Measurements from ENCODE around the gene TRAF7.
A peak's percentile ranks its signal among the peaks of the same experiment; 100 is the strongest.
"Not testable (repeated sequence)": the region's sequence is repeated elsewhere in the genome, so short reads cannot be mapped to it uniquely, and the experiment has no call there.

Gene TRAF7

DNA sequence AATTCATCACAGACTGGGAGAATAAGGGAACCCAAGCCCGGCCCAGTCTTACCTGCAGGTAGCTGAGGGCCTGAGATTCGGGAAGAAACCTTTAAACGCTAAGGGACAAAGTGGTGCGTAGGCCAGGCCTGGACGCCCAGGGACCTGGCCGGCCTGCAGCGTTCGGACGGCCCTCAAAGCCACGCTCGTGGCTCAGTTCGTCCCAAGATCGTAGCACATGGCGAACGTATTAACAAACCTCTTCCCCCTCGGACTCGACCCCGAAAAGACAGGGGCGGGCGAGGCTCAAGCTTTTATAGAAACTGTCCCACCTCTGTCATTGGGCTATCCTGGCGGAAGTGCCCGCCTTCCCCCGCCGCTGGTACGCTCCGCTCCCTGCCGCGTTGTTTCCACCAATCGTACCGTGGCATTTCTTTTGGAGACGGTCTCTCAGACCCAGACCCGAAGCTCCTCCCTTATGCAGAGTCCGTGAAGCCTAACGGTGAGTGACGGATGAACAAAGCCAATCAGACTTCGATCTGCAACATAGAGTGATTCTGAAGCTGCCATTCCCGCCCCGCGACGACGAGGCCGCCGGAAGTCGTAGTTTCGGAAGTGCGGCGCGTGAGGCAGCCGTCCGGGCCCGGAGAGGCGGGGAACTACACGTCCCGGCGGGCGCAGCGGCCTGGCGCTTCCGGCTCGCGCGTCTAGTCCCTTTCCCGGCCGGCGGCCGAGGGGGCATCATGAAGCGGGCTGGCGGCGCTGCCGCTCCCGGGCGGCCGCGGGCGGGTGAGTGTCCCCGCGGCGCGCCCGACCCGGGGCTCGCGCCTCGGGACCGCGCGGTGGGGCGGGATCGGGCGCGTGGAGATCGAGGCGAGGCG lies at the start of gene TRAF7:
Gene TRAF7 (plus strand): TSS at position 692 of the 860 bp plus-strand sequence. CDS start 8,139 bp downstream, outside the sequence.
- peak; percentile 97 to 98 for DNase-seq (ENCODE audit: low read depth in 2 of 2)

GRCh38 chr16:2106211-2106610 lies 49.4 kb upstream of the TRAF7 start:
- not testable (repeated sequence) for DNase-seq (ENCODE audit: low read depth in 2 of 2)

DNA sequence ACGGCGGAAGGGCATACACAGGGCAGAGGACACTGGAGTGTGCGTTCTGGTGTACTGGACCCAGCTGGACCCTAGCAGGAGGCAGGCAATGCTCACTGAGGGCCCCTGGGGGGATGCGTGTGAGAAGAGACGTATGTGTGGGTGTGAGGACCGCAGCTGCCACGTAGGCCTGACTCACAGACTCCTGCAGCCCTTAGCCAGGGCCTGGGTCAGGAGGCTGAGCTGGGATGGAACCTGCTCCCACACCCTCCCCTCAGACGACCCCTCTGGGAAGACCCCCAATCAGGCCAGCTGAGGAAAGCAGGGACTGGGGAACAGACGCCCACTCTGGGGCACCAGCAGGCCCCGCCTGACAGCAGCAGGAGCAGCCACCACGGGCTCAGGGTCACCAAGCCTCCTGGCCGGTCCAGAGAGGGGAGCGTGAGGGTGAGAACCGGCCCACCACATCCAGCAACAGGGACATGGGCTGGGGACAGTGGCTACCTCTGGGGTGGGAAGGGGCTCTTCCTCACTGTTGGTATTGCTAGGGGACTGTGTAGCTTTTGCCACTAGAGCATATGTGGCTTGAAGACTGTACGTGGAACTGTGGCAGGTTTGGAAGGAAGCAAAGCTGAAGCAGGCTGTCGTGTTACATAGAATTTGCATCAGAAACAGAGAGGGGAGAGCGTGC lies 48.3 kb upstream of the TRAF7 start:
- not testable (repeated sequence) for DNase-seq (ENCODE audit: low read depth in 2 of 2)

DNA sequence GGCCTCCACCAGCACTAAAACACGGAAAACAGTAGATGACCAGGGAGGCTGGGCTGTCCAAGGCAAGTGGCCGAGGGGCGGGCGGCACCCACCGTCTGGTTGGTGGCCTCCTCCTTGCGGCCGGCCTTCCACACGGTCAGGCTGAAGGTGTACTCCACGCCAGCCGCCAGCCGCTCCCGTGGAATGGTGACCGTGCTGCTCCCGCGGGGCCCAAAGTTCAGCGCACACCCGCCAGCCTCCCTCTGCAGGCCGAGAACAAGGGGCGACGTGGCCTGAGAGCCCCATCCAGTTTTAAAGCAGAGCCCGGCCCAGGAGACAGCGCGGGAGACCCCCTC lies 47.8 kb upstream of the TRAF7 start:
- DNase-seq (ENCODE audit: low read depth in 2 of 2): not testable (repeated sequence)

GRCh38 chr16:2108446-2109270 lies 46.9 kb upstream of the TRAF7 start:
- DNase-seq (ENCODE audit: low read depth in 2 of 2): not testable (repeated sequence)

DNA sequence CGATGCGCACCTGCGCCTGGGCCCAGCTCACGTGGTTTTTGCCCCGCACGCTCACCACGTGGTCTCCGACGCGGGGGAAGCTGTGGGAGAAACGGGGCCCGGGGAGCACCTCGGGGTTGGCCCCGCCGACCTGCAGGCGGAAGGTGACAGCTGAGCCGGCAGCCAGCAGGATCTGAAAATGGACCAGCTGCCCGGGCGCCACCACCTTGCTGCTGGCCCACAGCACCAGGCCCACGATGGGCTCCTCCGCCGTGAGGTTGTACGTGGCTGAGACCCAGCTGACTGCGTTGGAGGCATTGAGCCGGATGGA lies 46.4 kb upstream of the TRAF7 start:
- DNase-seq (ENCODE audit: low read depth in 2 of 2): not testable (repeated sequence)

- DNase-seq (ENCODE audit: low read depth in 2 of 2): not testable (repeated sequence)
Observed at GRCh38 chr16:2109872-2110271, 45.7 kb upstream of the TRAF7 start.

DNA sequence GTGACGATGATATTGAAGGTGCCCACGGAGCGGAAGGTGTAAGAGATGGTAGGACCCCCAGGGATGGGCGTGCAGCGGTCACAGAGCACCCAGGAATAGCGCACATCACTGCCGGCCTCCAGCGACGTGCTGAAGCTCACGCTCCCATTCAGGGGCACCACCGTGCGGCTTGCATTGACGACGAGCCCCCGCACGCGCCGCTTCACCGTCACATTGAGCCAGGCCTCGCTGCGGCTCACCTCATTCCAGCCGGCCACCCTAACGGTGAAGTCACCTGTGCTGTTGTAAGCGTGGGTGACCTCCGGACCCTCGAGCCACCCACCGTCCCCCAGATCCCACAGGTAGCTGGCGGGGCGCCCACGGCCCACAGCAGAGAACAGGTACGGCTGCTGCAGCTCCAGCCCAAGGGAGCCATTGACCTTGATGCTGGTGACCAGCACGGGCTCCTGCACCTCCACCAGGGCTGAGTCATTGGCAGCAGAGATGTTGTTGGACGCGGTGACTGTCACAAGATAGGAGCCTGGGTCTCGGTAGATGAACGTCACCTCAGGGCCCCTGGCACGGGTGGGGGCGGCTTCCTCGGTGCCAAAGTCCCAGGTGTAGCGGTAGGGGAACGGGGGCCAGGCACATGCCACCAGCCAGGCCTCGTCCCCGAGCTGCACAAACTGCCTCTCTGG lies 45.1 kb upstream of the TRAF7 start:
- not testable (repeated sequence) for DNase-seq (ENCODE audit: low read depth in 2 of 2)

GRCh38 chr16:2111009-2111353 lies 44.6 kb upstream of the TRAF7 start:
- DNase-seq (ENCODE audit: low read depth in 2 of 2): not testable (repeated sequence)

DNA sequence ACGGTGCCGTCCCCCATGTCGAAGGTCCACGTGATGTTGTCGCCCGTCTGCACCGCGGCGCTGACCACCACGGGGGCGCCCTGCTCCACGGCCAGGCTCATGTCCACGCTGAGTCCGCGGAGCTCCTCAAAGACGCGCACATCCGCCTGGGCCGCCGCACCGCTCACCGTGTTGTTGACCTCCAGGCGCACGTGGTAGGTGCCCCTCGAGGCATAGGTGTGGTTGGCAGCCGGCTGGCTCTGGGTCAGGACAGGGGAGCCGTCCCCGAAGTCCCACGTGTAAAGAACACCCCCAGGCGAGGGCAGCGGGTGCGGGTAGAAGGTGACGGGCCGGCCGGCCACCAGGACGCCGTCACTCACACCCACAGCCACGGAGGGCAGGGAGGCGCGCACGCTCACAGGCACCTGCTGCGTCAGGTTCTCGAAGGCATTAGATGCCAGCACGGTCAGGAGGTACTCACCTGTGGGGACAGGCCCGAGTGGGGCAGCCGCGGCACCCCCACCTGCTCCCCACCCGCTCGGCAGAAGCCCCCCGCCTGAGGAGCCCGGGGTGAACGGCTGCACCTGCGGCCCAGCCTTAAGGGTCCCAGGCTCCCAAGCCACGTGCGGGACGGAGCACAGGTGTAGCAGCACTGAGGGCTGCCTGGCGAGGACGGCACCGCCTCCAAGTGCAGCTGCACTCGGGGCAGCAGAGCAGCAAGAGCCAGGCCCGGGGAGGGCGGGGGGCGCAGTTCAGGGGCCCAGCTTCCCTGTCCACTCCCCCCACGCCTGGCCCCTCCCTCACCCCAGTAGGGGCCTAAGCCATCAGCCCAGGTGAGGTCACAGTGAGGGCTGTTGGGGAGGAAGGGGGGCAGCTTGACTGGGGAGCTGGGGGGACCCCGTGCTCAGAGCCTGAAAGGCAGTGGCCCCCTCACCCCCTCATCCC lies 43.9 kb upstream of the TRAF7 start:
- not testable (repeated sequence) for DNase-seq (ENCODE audit: low read depth in 2 of 2)

GRCh38 chr16:2112539-2113106 lies 43.0 kb upstream of the TRAF7 start:
- DNase-seq (ENCODE audit: low read depth in 2 of 2): not testable (repeated sequence)

DNA sequence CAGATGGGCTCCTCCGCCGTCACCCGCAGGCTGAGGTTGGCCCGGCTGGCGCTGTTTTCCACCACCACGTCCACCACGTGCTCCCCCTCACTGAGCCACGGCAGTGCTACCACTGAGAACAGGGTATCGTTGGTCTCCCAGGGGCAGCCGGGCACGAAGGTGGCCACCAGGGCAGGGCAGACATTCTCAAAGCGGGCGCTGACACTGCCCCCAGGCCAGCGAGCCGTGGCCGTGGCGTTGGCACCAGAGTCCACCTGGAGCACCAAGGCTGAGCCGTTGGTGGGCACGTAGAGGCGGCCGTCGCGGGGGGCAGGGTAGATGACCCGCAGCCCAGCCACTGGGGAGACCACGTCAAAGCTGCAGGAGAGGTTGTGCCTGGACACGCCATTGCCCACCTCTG lies 41.4 kb upstream of the TRAF7 start:
- DNase-seq (ENCODE audit: low read depth in 2 of 2): not testable (repeated sequence)

GRCh38 chr16:2114885-2115590 lies 40.5 kb upstream of the TRAF7 start:
- DNase-seq (ENCODE audit: low read depth in 2 of 2): not testable (repeated sequence)

- DNase-seq (ENCODE audit: low read depth in 2 of 2): no peak
Observed at GRCh38 chr16:2115591-2115973, 40.0 kb upstream of the TRAF7 start.

DNA sequence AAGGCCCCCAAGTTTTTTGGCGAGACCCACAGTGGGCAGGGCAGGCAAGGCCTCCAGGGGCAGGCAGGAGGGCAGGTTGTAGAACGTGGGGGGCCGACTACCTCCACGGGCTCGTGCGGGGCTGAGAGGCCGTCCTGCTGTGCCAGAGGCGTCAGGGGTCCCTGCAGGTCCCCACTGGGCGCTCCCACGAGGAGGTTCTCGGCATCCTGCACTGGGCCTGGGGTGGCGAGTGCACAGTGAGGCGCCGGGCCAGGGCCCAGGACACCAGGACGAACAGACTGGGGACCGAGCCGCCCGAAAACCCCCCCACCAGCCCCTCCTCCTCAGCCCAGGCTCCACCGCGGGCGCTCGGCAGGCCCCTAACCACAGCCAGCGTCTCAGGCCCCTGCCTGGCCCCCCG lies 39.2 kb upstream of the TRAF7 start:
- DNase-seq (ENCODE audit: low read depth in 2 of 2): not testable (repeated sequence)

GRCh38 chr16:2117341-2117740 lies 38.2 kb upstream of the TRAF7 start:
- DNase-seq (ENCODE audit: low read depth in 2 of 2): not testable (repeated sequence)

DNA sequence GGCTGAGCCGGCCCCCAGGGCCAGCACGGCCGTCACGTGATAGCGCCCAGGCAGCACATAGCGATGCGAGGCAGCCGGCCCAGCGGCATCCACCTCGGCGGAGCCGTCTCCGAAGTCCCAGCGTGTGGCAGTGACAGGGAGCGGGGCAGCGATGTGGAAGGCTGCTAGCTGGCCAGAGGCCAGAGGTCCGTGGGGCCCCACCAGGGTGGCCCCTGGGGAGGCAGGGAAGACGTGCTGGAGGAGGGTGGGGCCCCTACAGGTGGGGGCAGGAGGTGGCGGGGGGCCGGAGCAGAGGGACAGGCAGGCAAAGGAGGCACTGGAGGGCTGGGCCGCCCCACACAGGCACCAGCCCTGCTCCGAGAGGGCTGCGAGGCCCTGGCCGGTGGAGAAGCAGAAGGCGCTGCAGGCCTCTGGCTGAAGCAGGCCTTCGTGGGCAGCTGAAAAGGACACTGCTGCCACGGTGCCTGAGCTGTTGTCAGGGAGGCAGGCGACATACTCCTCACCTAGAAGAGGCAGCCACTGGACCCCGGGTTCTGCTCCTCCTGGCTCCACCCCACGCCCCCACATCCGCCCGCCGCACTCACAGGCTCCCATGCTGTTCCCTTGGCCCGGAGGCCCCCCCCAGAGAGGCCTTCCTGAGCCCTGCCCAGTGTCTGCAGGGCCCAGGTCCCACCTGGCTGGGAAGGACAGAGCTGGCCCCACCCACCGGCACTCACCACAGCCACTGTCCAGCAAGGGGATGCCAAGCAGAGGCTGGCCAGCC lies 37.4 kb upstream of the TRAF7 start:
- DNase-seq (ENCODE audit: low read depth in 2 of 2): not testable (repeated sequence)

DNA sequence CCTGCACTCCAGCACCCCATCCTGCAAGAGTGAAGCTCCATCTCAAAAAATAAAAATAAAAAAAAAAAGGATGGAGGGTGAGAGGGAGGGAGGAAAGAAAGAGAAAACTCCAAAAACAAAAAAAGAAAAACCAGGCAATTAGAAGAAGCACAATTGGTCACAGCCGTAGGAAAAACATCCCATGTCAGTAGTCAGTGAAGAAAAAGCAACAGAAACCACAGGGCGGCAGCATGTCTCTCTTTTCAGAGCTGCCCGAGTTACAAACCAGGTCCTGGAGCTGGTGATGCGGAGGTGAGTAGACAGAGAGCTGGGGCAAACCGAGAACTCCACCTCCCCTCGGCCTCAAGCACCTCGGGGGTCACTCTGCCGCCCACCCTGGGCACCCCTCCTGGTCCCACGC lies 34.3 kb upstream of the TRAF7 start:
- DNase-seq (ENCODE audit: low read depth in 2 of 2): not testable (repeated sequence)

DNA sequence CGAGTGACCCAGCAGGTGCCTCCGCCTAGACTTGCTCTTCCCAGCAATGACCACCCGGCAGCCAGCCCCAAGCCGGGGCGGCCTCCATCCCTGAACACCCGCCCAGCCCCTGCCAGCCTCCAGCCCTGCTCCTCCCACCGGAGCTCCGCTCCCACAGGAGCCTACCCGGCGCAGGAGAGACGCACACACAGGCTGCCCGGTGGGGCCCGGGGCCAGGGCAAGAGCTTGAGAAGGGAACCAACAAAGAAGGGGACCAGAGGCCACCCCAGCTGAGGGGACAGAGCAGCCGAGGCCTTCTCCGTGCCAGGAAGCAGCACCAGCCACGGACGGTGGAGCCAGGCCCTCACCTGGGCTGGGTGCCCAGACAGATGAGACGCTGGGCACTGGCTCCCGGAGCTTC lies 33.7 kb upstream of the TRAF7 start:
- no peak for DNase-seq (ENCODE audit: low read depth in 2 of 2)
